Neural progenitor cell (in vitro differentiated cells): ENCODE data around the gene KIR3DL3.
"Not testable (repeated sequence)": the region's sequence is repeated elsewhere in the genome, so short reads cannot be mapped to it uniquely, and the experiment has no call there.

ENCODE experiments used
- CTCF ChIP-seq: fragments of 200-600 bp; sonication (generic); IDR thresholded peaks from 2 replicates; pipeline ENCODE4 v1.5.1; 2017; ENCODE audit warnings: antibody characterized with exemption, mild to moderate bottlenecking
- EZH2 ChIP-seq: fragments of 200-600 bp; sonication (generic); IDR thresholded peaks from 2 replicates; pipeline ENCODE4 v1.6.1; 2017; ENCODE audit warnings: antibody characterized with exemption, mild to moderate bottlenecking, moderate library complexity

- TF ChIP-seq CTCF, EZH2: not testable (repeated sequence)
Observed at GRCh38 chr19:54756204-54757110, 32.2 kb downstream of the KIR3DL3 start.
